GM10248 (cell line): ENCODE measurements around the gene C17orf67.

Source experiments
- CTCF ChIA-PET: fragments of 300-600 bp; sonication (Branson Sonifier 250); formaldehyde crosslinking; extraction: SDS; loops from one replicate; lab custom pipeline; 2021; ENCODE audit warnings: antibody characterized with exemption; lab: Yijun Ruan, JAX
- POLR2A ChIA-PET: fragments of 350-650 bp; sonication (Branson Sonifier 250); formaldehyde crosslinking; extraction: SDS; loops from one replicate; lab custom pipeline; 2020; ENCODE audit warnings: antibody characterized with exemption; lab: Yijun Ruan, JAX
- DNase-seq: peaks from one replicate; pipeline ENCODE4 v3.0.0; 2012; ENCODE audit errors: extremely low spot score
- TF ChIP-seq, protein P1 (sequence below): IDR thresholded peaks from 2 replicates; pipeline ENCODE4 v1.5.1; 2012; ENCODE audit warnings: mild to moderate bottlenecking, low read depth; ENCODE audit errors: extremely low read depth, missing control alignments, control extremely low read depth

C17orf67 gene

DNA sequence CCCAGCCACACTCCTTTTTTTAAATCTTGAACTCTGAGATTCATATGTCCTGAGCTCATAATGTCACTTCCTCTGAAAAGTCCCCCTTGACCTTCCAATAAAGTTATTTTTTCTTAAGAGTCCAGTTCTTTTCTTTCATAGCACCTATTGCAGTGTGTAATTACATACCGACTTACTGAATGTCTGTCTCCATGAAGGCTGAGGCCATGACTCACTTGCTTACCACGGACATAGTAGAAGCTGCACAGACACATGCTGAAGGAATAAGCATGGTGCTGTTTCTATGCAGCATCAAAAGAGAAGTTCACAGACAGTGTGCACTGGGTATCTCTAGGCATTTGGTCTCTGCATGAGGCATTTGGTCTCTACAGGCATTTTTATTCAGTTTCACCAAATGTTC is 77.2 kb downstream of the C17orf67 start:
- ChIA-PET CTCF (no interaction called here), POLR2A (no interaction called here)
- no peak for DNase-seq
- TF ChIP-seq, protein P1, sequence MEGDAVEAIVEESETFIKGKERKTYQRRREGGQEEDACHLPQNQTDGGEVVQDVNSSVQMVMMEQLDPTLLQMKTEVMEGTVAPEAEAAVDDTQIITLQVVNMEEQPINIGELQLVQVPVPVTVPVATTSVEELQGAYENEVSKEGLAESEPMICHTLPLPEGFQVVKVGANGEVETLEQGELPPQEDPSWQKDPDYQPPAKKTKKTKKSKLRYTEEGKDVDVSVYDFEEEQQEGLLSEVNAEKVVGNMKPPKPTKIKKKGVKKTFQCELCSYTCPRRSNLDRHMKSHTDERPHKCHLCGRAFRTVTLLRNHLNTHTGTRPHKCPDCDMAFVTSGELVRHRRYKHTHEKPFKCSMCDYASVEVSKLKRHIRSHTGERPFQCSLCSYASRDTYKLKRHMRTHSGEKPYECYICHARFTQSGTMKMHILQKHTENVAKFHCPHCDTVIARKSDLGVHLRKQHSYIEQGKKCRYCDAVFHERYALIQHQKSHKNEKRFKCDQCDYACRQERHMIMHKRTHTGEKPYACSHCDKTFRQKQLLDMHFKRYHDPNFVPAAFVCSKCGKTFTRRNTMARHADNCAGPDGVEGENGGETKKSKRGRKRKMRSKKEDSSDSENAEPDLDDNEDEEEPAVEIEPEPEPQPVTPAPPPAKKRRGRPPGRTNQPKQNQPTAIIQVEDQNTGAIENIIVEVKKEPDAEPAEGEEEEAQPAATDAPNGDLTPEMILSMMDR, result no peak

- ChIA-PET POLR2A (no interaction called here), CTCF (no interaction called here)
- TF ChIP-seq, protein P1, result no peak
- no peak for DNase-seq
Observed at GRCh38 chr17:56755310-56755709, 78.4 kb downstream of the C17orf67 start.

- CTCF ChIA-PET, result interaction anchor here (1.5 kb wide), 1 partner anchor 14 kb away, joined by 3 read pairs; no protein-coding TSS in a partner anchor
- TF ChIP-seq, protein P1, result no peak
- POLR2A ChIA-PET, result no interaction called here
- DNase-seq, result no peak
Observed at GRCh38 chr17:56754523-56755208, 79.1 kb downstream of the C17orf67 start.

DNA sequence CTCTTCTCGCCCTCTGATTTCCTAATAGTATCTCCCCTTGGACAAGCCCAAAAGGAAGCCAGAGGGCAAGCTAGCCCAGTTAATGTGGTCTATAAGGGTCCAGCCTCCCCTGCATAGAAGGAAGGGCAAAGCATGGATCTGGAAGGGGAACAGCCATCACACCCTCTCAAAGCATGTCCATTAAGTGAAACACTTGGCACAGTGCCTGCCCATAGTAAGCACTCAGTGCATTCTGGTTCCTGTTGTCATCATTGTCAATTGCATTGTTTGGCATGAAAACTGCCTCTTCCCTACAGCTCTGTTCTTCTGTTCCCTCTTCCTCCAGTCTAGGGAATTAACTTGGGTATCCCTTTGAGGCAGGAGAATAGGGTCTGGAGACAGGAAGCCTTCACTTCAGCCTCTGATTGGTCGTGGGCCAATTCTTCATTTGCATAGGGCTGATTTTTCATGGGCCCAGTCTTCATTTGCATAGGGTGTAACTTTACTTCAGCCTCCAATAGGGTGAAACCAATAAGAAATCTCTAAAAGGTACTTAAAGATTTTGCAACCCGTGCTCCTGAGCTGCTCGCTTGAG is 81.4 kb downstream of the C17orf67 start:
- DNase-seq, result no peak
- ChIA-PET CTCF (interaction anchor here (0.9 to 2.3 kb wide), 3 partner anchors 28 to 38 kb away, joined by 3 to 9 read pairs (median 5); no protein-coding TSS in a partner anchor), POLR2A (no interaction called here)
- TF ChIP-seq, protein P1, result no peak

GRCh38 chr17:56751145-56751738 is 82.5 kb downstream of the C17orf67 start:
- CTCF ChIA-PET, result no interaction called here
- TF ChIP-seq, protein P1, result no peak
- POLR2A ChIA-PET, result no interaction called here
- DNase-seq, result no peak

DNA sequence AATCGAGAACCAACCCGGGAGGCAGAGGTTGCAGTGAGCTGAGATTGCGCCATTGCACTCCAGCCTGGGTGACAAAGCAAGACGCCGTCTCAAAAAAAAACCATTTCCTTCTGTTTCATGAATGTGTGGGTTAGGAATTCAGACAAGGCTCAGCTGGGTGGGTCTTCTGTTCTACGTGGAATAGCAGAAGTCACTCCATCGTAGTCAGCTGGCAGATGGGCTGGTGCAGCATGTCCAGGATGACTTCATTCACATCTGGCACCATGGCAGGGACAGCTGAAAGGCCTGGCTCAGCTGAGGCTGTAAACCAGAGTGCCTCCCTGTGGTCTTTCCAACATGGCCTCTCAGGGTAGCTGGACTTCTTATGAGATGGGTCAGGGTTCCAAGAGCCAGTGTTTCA is 89.0 kb downstream of the C17orf67 start:
- CTCF ChIA-PET, result interaction anchor here (1.3 to 1.9 kb wide), 2 partner anchors 11 to 29 kb away, joined by 3 to 7 read pairs; no protein-coding TSS in a partner anchor
- POLR2A ChIA-PET, result no interaction called here
- DNase-seq, result no peak
- TF ChIP-seq, protein P1, result no peak
